GM12875 (cell line): ENCODE data around the gene RNF31.
A peak's percentile ranks its signal among the peaks of the same experiment; 100 is the strongest.

Source experiments
- H3K4me3 ChIP-seq: one replicate; pipeline ENCODE4 v1.5.1; 2011; ENCODE audit warnings: low read depth, low read length, control low read depth
- CTCF ChIP-seq: IDR thresholded peaks from 2 replicates; pipeline ENCODE4 v1.5.1; 2011; ENCODE audit warnings: low read depth, mild to moderate bottlenecking, control low read depth, inconsistent platforms, low read length, moderate library complexity, borderline replicate concordance; ENCODE audit not compliant: insufficient read depth

The RNF31 gene

GRCh38 chr14:24155100-24155499 lies 7.8 kb downstream of the RNF31 start:
- H3K4me3 ChIP-seq = no peak overlapping the region

GRCh38 chr14:24156840-24157239 lies 9.5 kb downstream of the RNF31 start:
- no peak overlapping the region for H3K4me3 ChIP-seq
- TF ChIP-seq CTCF = no peak

More at GRCh38 chr14:24155100-24155499, 7.8 kb downstream of the RNF31 start:
- no peak for TF ChIP-seq CTCF

- no peak for TF ChIP-seq CTCF
- H3K4me3 ChIP-seq = no peak overlapping the region
Measured at GRCh38 chr14:24157331-24157730, 10.0 kb downstream of the RNF31 start.

- no peak overlapping the region for H3K4me3 ChIP-seq
- TF ChIP-seq CTCF = no peak
Measured at GRCh38 chr14:24159777-24160498, 12.6 kb downstream of the RNF31 start.

GRCh38 chr14:24160499-24160849 lies 13.2 kb downstream of the RNF31 start:
- TF ChIP-seq CTCF = no peak
- H3K4me3 ChIP-seq = no peak overlapping the region

GRCh38 chr14:24160850-24161804 lies 13.8 kb downstream of the RNF31 start, which contains the start of gene IRF9:
Gene IRF9 (plus strand): TSS chr14:24161265. CDS start chr14:24162145, 880 bp downstream.
- H3K4me3 ChIP-seq = peak within 1 kb of the TSS; percentile 57
- peak; percentile 94 for TF ChIP-seq CTCF
